Measurements from ENCODE around the gene GRHL1. TPM values are rescaled to one million over a fixed set of nuclear protein-coding genes. Genes with fewer than 3 reads are reported as not detected.
"Not testable (repeated sequence)": the region's sequence is repeated elsewhere in the genome, so short reads cannot be mapped to it uniquely, and the experiment has no call there.

Gene GRHL1, protein sequence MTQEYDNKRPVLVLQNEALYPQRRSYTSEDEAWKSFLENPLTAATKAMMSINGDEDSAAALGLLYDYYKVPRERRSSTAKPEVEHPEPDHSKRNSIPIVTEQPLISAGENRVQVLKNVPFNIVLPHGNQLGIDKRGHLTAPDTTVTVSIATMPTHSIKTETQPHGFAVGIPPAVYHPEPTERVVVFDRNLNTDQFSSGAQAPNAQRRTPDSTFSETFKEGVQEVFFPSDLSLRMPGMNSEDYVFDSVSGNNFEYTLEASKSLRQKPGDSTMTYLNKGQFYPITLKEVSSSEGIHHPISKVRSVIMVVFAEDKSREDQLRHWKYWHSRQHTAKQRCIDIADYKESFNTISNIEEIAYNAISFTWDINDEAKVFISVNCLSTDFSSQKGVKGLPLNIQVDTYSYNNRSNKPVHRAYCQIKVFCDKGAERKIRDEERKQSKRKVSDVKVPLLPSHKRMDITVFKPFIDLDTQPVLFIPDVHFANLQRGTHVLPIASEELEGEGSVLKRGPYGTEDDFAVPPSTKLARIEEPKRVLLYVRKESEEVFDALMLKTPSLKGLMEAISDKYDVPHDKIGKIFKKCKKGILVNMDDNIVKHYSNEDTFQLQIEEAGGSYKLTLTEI
- 5.5 and 8.7 TPM in 2 replicates for total RNA-seq (2014; rRNA removed; shearing (Covaris generic))

DNA sequence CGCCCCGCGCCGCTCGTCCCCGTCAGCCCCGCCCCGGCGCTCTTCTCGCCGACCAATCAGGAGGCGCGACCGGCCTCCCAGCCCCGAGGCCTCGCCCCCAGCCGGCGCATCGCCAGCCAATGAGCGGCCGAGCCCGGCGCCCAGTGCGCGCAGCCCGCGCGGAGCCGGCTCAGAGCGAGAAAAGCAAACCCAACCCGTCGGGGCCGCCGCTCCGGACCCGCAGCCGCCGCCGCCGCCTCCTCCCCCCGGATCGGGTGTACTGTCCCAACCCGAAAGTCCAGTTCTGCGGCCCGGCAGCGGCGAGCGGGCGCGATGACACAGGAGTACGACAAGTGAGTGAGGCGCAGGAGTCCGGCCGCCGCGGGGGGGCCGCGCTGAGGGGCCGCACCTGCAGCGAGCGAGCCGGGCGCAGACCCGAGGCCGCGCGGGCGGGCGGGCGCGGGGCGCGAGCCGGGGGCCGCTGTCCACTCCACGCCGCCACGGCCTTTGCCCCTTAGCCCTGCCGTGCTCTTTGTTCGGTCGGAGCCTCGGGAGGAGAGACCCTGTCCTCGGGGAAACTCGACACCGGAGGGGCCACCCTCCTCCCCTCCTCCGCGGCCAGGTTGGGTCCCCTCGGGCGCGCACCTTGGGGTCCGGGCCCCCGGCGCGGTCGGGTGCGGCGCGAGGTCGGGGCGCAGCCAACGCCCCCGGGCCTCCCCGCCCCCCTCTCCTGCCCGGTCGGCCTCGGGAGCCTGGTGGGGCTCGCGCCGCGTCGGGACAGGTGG is at the start of gene GRHL1:
Gene GRHL1, plus strand, starts transcription at position 172 of the 764 bp plus-strand sequence. Its CDS starts 141 bp downstream, at position 313.
- DNase-seq (ENCODE audit: low spot score), result peak; percentile 93

DNA sequence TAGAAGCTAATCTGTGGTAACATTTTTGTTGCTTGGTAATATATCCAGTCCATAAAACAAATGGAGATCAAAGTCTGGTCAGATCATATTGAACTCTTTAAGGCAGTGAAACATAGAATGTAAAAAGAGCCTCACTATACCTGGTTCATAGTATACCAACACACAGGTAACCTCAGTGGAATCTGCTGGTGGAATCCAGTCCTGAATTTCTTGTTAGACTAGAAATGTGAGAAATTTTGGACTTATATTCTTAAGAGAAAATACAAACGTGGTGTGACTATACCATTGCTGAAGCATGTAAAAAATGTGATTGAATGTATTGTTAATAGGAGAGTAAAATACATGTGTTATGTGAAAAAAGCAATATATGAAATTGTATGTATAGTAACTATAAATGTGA is 46.1 kb upstream of the GRHL1 start:
- peak; percentile 10 for DNase-seq (ENCODE audit: low spot score)

DNA sequence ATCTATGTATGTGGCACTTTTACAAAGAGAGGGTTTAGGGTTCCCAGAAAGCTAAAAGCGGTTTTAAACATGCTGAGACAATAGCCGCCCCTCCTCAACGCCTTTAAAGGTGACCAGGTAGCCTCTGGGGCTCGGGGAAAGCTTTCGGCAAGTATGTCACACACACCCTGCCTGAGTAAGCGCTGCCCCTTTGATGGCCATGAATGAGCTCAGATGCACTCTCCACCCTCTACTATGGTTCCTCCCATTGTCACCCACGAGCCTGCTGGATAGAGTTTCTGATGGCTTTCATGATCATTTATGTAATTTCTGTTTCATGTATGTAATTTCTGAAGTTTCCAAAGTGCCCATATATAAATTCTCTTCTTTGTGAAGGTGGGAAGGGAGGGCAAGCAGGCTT is 44.1 kb upstream of the GRHL1 start:
- DNase-seq (ENCODE audit: low spot score), result no peak

DNA sequence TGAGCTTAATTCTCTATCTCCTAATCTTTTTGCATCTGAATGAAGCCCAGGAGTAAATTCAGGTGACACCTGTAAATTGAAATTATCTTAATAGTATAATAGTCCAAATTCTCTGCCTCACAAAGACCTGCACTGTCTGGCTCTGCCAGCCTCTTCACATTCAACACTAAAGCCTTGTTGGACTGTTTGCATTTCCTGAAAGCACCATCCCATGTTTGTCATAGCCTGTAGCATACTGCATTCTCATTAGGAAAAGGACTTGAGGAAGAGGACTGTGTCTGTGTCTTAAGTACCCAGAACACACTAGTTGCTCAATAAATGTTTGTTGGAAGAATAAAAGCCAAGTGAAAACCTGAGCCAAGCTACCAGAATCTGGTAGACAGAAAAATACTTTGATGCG is 42.9 kb upstream of the GRHL1 start:
- DNase-seq (ENCODE audit: low spot score), result no peak

DNA sequence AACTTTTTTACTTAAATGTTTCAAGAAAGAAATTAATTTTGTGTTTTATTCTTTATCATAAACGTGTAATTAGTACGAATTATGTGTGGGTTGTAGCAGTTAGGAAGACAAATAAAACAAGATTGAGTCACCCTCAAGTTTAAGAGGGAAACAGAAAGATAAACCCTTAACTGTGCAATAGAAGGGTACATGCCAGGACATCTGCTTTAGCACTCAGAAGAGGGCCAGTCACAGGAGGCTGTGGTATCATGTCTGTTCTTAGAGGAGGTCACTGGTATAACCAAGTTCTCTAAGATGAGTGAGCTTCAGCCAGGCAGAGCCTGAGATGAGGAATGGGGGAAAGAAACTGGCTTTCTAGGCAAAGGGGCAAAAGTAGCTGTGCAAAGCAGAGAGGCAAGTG is 42.4 kb upstream of the GRHL1 start:
- DNase-seq (ENCODE audit: low spot score), result no peak

DNA sequence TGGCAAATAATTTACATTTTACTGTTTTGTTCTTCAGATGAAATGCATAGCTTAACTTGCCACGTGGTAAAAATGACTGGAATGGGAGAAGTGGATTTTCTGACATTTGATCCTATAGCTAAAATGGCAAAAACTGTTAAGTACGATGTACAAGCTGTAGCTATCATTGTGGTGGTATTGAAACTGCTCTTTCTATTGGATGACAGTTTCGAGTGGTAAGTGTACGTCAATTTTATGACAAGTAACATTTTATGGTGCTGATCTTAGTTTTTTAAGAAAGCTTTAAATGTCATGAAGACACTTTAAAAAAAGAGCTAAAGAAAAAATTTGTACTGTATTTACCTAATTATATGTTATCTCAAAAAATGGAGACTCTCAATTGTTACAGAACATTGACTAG is 40.8 kb upstream of the GRHL1 start:
- DNase-seq (ENCODE audit: low spot score), result no peak

DNA sequence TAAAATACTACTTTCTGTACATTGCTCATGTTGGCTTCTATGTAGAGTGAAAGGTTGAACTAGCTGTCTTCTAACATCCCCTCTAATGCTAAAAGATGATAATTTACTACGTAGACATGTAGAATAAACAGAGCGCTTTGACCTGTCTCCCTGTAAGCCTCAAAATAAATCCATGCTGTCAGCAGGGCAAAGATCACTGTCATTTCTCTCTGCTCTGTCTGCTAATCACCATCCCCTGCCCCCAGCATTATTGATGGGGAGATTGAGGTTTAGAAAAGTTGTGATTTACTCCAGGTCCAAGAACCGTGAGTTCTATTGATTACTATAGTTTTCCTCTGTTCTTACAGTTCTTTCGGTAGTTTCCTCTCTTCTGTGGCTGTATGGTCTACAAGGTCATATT is 39.0 kb upstream of the GRHL1 start:
- DNase-seq (ENCODE audit: low spot score), result no peak

DNA sequence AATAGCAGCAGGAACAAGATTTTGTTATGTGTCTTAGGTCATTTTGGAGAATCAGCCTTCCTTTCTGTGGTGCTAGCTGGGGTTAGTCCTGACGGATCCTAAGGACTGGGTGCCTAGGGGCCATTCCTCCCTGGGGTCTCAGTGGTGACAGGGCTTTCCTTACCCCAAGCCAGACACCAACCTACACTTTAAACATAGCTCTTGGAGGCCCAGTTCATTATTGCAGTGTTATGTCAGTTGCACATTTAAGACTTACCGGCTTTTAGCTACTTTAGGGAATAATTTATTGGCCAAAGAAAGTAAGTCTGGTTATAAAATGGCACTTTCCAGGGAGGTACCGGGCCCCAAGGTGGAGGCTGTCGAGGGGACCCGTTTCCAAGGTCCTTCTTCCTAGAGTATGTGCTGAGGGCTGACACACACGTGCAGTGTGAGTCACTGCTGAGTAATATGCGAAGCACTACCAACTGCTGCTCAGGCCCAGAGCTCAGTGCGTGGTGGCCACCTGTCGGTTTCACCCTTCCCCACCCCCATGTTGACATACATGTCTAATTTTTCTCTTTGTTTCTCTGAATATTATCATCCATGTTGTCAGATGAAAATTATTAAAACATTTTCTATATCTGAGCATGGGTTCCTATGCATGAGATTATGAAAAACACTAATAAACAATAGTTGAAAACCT is 37.0 kb upstream of the GRHL1 start:
- peak; percentile 32 for DNase-seq (ENCODE audit: low spot score)

DNA sequence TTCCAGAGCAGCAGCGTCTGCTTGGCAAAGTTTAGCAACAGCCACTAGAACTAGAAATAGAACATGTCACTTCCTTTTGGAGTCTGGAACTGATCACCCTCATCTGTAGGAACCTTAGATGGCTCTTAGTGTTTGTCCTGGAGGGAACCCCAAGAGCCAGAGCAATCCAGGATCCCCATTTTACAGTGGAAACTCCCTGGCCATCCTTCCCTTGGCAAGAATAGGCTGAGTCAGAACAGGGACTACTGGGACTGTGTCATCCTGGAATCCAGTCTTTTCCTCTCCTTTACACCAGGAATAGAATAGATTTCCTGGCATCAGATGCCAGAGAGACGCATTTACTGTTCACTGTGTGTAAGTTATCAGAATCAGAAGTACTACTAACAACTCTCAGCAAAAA is 33.2 kb upstream of the GRHL1 start:
- no peak for DNase-seq (ENCODE audit: low spot score)

DNA sequence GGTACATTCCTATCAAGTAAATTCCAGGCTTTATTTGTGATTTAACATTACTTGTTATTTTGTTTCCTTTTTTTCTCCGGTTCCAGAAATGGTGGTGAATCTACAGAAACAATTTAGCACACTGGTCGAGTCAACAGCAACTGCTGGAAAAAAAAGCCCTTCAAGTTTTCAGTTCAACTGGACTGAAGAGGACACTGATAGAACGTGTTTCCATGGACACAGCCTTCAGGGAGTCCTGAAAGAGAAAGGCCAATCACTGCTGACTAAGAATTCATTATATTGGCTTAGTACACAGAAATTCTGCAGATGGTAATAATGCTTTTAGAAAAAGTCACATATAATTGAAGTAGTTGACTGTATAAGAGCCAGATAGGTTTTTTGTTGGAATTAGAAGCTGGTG is 32.0 kb upstream of the GRHL1 start:
- no peak for DNase-seq (ENCODE audit: low spot score)

DNA sequence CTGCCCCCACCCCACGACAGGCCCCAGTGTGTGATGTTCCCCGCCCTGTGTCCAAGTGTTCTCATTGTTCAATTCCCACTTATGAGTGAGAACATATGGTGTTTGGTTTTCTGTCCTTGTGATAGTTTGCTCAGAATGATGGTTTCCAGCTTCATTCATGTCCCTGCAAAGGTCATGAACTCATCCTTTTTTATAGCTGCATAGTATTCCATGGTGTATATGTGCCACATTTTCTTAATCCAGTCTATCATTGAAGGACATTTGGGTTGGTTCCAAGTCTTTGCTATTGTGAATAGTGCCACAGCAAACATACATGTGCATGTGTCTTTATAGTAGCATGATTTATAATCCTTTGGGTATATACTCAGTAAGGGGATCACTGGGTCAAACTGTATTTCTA is 24.5 kb upstream of the GRHL1 start:
- not testable (repeated sequence) for DNase-seq (ENCODE audit: low spot score)

DNA sequence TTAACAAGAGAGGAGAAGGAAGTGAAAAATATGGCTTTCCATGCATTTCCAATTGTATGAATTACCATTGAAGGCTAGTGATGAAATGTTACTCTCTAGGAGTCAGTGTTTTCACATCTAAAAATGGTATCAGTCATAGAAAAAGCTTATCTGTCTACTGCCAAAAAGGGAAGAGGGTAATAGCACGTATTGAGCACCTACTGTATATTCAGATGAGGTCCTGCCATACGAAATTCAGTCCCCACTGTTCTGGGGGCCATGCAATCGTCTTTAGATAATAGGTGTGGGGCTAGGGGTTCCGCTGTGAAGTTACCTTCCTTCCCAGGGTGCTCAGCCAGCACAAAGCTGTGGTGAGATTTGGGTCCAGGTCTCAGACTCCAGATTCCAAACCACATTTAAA is 14.2 kb upstream of the GRHL1 start:
- DNase-seq (ENCODE audit: low spot score), result no peak

DNA sequence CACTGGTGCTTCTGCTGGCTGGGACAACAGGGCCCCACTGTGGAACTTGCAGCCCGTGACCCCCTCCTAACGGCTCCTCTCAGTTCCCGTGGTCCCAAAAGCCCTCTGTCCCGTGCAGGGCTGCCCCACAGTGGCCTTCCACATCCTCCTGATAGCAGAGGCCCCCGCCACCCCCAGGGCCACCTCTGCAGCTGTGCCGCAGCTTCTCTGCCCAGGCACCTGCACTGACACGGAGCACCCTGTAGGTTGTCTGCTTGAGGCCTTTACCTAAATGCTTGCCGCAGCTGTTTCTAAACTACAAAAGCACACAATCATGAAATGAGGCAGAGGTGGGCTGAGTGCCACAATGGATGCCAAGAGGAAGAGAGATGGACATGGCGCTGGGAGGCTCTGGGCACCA is 13.5 kb upstream of the GRHL1 start:
- no peak for DNase-seq (ENCODE audit: low spot score)

DNA sequence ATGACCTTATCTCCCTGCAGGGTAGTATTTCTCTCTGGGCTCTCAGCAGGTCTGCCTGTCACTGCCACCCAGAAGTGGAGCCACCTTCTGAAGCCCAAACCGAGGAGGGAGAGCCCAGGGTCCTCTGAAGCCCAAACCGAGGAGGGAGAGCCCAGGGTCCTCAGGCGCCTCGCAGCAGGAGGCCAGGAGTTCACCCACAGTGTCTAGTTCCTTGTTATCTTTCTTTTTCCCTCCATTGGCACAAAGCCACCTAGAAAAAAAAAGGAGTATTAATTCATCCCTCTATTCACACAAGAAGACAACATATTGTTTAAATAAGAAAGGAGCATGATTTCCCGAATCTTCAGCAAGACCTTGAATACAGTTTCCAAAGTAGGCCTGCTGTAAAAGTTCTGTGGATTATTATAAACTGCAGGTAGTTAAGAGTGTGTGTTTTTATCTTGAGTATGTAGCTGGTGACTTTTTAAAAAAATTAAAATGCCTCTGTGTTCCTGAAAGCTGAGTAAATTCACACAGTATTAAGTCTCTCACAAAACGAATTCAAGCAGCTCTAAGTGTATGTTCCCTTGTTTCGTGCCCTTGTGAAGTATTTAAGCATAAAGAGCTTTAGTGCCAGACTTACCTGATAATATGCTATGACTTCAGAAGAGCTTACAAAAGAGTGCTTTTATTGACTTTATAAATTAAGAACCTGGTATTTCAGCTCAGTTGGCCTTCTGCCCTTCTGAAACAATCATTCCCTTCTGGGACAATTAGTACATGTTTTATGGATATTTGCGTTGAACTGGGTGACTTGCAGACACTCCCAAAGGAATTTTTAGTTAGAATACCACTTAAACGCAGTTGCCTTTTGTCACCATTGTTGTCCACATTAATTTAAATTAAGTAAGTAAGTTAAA is 11.7 kb upstream of the GRHL1 start:
- no peak for DNase-seq (ENCODE audit: low spot score)

DNA sequence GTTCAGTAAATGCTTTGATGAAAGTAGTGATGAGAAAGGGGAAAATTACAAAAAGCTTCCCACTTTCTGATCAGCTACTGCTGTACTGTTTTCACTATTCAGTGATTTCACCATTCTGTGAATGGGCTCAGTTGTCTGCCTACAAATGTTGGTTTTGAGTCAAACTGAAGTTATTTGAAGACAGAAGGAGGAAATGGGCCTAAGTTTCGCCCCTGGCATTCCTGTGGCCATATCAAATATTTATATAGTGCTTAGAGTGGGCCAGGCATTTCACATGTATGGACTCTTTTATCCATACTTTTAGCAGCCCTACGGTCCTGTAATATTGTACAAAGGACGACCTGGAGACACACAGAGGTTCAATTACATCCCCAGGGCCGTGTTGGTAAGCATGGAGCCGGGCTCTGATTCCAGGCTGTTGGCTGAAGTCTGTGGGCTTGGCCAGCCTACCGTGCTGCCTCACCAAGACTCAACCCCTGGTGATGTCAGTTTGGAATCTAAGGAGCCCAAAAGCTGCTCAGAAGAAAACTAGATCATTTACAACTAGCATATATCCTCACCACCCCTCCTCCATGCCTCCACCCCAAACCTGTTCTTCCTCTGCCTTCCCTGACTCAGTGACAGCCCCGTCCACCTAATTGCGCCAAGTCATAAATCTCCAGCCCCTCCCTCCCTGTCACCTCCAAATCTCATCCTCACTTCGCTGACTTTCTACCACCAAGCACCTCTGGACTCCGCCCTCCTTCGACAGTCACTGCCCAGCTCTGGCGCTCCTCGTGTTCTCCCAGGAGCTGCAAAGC is 10.1 kb upstream of the GRHL1 start:
- peak; percentile 53 for DNase-seq (ENCODE audit: low spot score)

DNA sequence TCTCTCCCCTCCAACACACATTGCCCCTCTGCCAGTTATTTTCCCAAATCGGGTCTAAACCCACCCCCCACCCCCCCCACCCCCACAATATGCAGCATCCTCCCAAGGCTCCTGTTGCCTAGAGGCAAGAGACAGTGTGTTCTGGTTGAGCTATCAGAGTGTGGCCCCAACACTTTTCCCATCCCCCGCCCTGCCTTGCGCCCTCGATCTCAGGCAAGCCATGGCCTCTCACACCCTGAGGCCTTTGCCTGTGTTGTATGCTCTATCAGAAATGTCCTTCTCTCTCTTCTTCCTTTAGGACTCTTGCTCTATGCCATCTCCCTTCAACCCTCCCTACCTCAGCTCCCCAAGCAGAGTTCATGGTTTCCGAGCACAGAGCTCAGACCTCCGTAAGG is 9.5 kb upstream of the GRHL1 start:
- no peak for DNase-seq (ENCODE audit: low spot score)

DNA sequence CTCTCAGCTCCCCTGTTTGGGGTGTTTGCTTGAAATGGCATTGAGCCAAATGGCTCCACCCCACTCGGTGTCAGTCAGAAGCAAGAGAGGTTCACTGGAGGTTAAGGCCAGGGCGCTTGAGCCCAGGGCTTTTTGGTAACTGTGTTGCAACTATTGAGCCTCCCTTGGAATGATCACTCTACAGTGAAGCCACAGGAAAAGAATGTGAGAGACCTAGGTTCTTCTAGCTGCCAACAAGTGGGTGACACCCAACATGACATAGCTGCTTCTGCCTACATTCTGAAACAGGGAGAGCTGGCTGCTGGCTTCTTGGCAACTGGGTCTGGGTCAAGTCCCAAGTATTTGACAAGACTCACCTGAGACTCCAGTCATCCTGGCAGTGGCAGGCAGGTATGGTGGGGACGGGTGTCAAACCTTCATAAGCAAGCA is 7.1 kb upstream of the GRHL1 start:
- DNase-seq (ENCODE audit: low spot score), result peak; percentile 29

DNA sequence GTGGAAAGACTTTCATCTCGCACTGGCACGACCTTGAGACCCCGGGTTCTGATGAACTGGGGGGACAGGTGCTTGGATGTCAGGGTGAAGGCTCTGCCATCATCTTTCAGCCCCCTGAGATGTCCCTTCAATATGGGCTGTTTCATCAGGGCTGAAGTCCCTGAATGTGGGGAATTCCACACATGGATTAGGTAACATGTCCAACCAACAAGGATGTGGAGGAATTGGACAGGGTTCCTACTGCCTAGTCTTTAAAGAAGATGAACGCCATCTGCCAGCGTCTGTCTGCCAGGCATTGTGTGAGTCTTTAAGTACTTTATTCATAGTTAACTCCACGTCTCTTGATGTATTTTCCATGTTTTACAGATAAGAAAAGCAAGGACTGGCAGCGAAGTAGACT is 5.9 kb upstream of the GRHL1 start:
- no peak for DNase-seq (ENCODE audit: low spot score)

DNA sequence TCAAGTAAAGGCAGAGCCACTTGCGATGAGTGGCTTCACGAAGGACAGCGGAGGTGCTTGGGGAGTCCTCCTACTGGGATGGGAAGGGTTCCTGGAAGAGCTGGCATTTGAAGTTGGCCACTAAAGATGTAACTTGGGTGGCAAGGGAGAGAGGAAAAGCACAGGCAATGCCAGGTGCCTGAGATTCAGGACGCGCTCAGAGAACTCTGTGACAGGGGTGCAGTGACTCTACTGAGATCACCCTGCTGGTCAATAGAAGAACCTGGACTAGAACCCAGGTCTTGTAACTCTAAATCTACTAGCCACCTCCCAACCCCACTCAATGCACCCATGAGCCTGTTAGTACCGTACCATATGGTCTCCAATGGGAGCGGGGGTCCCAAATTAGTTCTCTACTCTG is 5.4 kb upstream of the GRHL1 start:
- DNase-seq (ENCODE audit: low spot score), result no peak

DNA sequence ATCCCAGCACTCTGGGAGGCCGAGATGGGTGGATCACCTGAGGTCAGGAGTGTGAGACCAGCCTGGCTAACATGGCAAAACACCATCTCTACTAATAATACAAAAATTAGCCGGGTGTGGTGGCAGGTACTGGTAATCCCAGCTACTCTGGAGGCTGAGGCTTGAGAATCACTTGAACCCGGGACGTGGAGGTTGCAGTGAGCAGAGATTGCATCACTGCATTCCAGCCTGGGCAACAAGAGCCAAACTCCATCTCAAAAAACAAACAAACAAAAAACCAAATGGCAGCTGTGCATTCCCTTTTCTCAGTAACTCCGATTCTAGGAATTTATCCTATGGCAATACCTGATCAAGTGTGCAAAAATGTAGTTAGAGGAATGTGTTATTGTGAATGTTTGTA is 4.7 kb upstream of the GRHL1 start:
- no peak for DNase-seq (ENCODE audit: low spot score)
